HepG2 (cell line): ENCODE measurements around the gene SLC25A47. TPM values are rescaled to one million over a fixed set of nuclear protein-coding genes. Genes with fewer than 3 reads are reported as not detected.

Experiments used
- ATAC-seq: fragments of 200-7000 bp; cut with Tn5 transposase; 3 replicates; pipeline ENCODE4 v1.9.1; 2020; ENCODE audit warnings: mild to moderate bottlenecking, moderate library complexity
- BruUV-seq: library from RNA; stranded (reverse); fragments of 400-500 nt; replicated peaks from 2 replicates; lab custom pipeline; 2021; lab: Mats Ljungman, UMichigan
- CTCF ChIA-PET: fragments of 300-600 bp; formaldehyde crosslinking; extraction: SDS; loops from one replicate; lab custom pipeline; 2021; ENCODE audit warnings: low total read pairs, inconsistent platforms, low intra/inter-chr PET ratio; lab: Yijun Ruan, JAX
- POLR2A ChIA-PET: fragments of 350-600 bp; sonication (Branson Sonifier 250); formaldehyde crosslinking; loops from one replicate; lab custom pipeline; 2020; ENCODE audit warnings: antibody characterized with exemption, inconsistent platforms; lab: Yijun Ruan, JAX
- DNase-seq: peaks from one replicate; pipeline ENCODE4 v3.0.0-alpha.2; 2015; ENCODE audit warnings: low spot score
- FAIRE-seq: peaks from 3 replicates; lab custom pipeline; 2011; peaks lifted over from hg19 to GRCh38; lab: Jason Lieb, UNC
- H2AFZ ChIP-seq: one replicate; pipeline ENCODE4 v1.6.1; 2011; ENCODE audit warnings: low read length, inconsistent platforms
- H3K27ac ChIP-seq: fragments of 300-600 bp; 3 replicates; pipeline ENCODE4 v1.8.0; 2011; ENCODE audit warnings: mixed run types, mild to moderate bottlenecking, mixed read lengths, low read length, inconsistent platforms; ENCODE audit not compliant: insufficient read depth; ENCODE audit errors: extremely low read length
- H3K27me3 ChIP-seq, 2 experiments: fragments of 200-600 bp in 1 of 2; 2 replicates in 1 of 2; 3 replicates in 1 of 2; pipeline versions ENCODE4 v1.6.0 to v1.8.0; 2011; ENCODE audit warnings: low read length in 2 of 2, mild to moderate bottlenecking in 2 of 2, moderate library complexity in 2 of 2, inconsistent platforms in 1 of 2; ENCODE audit not compliant: insufficient read depth in 2 of 2, control insufficient read depth in 1 of 2
- H3K36me3 ChIP-seq, 2 experiments: fragments of 200-600 bp in 1 of 2; replicated peaks in 1 of 2; 2 replicates in 1 of 2; 3 replicates in 1 of 2; pipeline versions ENCODE4 v1.5.1 to v1.8.0; 2011; ENCODE audit warnings: low read length in 2 of 2, inconsistent platforms in 1 of 2; ENCODE audit not compliant: insufficient read depth in 2 of 2, control insufficient read depth in 1 of 2
- H3K4me1 ChIP-seq: 2 replicates; pipeline ENCODE4 v1.5.1; 2012; ENCODE audit warnings: low read length, inconsistent platforms; ENCODE audit not compliant: insufficient read depth
- H3K4me2 ChIP-seq: 2 replicates; pipeline ENCODE4 v1.6.0; 2011; ENCODE audit warnings: low read depth, low read length, inconsistent platforms
- H3K4me3 ChIP-seq, 3 experiments: fragments of 200-600 bp in 1 of 3; sonication (generic), shearing (Covaris generic) in 1 of 3; replicated peaks in 1 of 3; 2 replicates each; pipeline ENCODE4 v1.5.1; 2011 to 2016; ENCODE audit warnings: low read length in 3 of 3, inconsistent platforms in 2 of 3, low read depth in 2 of 3, mild to moderate bottlenecking in 2 of 3, control low read depth in 1 of 3, mixed read lengths in 1 of 3; ENCODE audit not compliant: insufficient read depth in 1 of 3
- H3K79me2 ChIP-seq: one replicate; pipeline ENCODE4 v1.6.1; 2011; ENCODE audit warnings: low read length, inconsistent platforms; ENCODE audit not compliant: insufficient read depth
- H3K9ac ChIP-seq: 2 replicates; pipeline ENCODE4 v1.6.0; 2011; ENCODE audit warnings: mild to moderate bottlenecking, low read depth, low read length, inconsistent platforms; ENCODE audit not compliant: insufficient read depth
- H3K9me3 ChIP-seq: 2 replicates; pipeline ENCODE4 v1.5.1; 2012; ENCODE audit warnings: mild to moderate bottlenecking, low read length
- H4K20me1 ChIP-seq: 2 replicates; pipeline ENCODE4 v1.6.0; 2011; ENCODE audit warnings: inconsistent platforms, mild to moderate bottlenecking, low read length, moderate library complexity; ENCODE audit not compliant: insufficient read depth
- GFI1 ChIP-seq: sonication (generic); formaldehyde crosslinking; IDR thresholded peaks from 2 replicates; pipeline ENCODE4 v1.5.0; 2020; ENCODE audit warnings: missing genetic modification reagents, mild to moderate bottlenecking, borderline replicate concordance
- HDAC1 ChIP-seq: sonication (generic); formaldehyde crosslinking; IDR thresholded peaks from 2 replicates; pipeline ENCODE4 v1.5.1; 2020; ENCODE audit warnings: mild to moderate bottlenecking, missing genetic modification reagents
- HDAC6 ChIP-seq: fragments of 200-600 bp; sonication (generic); IDR thresholded peaks from 2 replicates; pipeline ENCODE4 v1.7.0; 2017; ENCODE audit warnings: mild to moderate bottlenecking, antibody characterized with exemption, low read length, low read depth
- JUN ChIP-seq: sonication (generic); formaldehyde crosslinking; IDR thresholded peaks from 2 replicates; pipeline ENCODE4 v1.4.0; 2020; ENCODE audit warnings: mild to moderate bottlenecking, missing genetic modification reagents
- KDM2A ChIP-seq: sonication (generic); formaldehyde crosslinking; IDR thresholded peaks from 2 replicates; pipeline ENCODE4 v1.4.0; 2020; ENCODE audit warnings: low read depth, missing genetic modification reagents, borderline replicate concordance
- MAX ChIP-seq: IDR thresholded peaks from 2 replicates; pipeline ENCODE4 v1.6.1; 2012; ENCODE audit warnings: inconsistent platforms
- TMF1 ChIP-seq: sonication (generic); formaldehyde crosslinking; IDR thresholded peaks from 2 replicates; pipeline ENCODE4 v1.8.1; 2022; ENCODE audit warnings: low read depth, missing genetic modification reagents
- ZNF496 ChIP-seq: sonication (generic); formaldehyde crosslinking; IDR thresholded peaks from 2 replicates; pipeline ENCODE4 v1.8.1; 2023; ENCODE audit warnings: mild to moderate bottlenecking, moderate library complexity, missing genetic modification reagents; ENCODE audit not compliant: insufficient replicate concordance
- ZNF546 ChIP-seq: sonication (generic); formaldehyde crosslinking; conservative IDR thresholded peaks from 2 replicates; pipeline ENCODE4 v1.8.1; 2023; ENCODE audit warnings: mild to moderate bottlenecking, missing genetic modification reagents
- ZNF83 ChIP-seq: sonication (generic); formaldehyde crosslinking; IDR thresholded peaks from 2 replicates; pipeline ENCODE4 v1.4.0; 2020; ENCODE audit warnings: missing genetic modification reagents, mild to moderate bottlenecking, borderline replicate concordance
- ZSCAN29 ChIP-seq: sonication (generic); formaldehyde crosslinking; conservative IDR thresholded peaks from 2 replicates; pipeline ENCODE4 v1.4.0; 2020; ENCODE audit warnings: mild to moderate bottlenecking, missing genetic modification reagents
- WGBS: methylation state at CpG from one replicate; pipeline ENCODE4 v1.1.6; 2017; ENCODE audit warnings: low lambda C conversion rate; 5-methylcytosine and 5-hydroxymethylcytosine counted together
- in situ Hi-C: cut with HindIII; loops from 2 replicates; pipeline ENCODE4 v1.10.0; 2017; ENCODE audit warnings: low pct_unique_long_range_greater_than_20kb; ENCODE audit not compliant: extremely low pct_ligation_motif_present
- intact Hi-C: fragments of 100-400 bp; cut with micrococcal nuclease; formaldehyde crosslinking; loops from one replicate; pipeline ENCODE4 v1.10.0; 2022; ENCODE audit not compliant: unreplicated experiment
- polyA plus RNA-seq, 8 experiments: library from polyadenylated mRNA; depleted of rRNA in 3 of 8; stranded (reverse) in 7 of 8; unstranded in 1 of 8; fragments of >200 nt; fragmentation: Illumina TruSeq in 4 of 8; extraction: Trizol in 4 of 8; gene quantifications; 2 replicates each; pipeline versions ENCODE4 v1.2.1 to v1.2.3, GENCODE V29; 2011 to 2016; ENCODE audit warnings: low read depth in 4 of 8, missing spikeins in 1 of 8, mixed read lengths in 1 of 8; ENCODE audit not compliant: insufficient read depth in 1 of 8
- total RNA-seq, 5 experiments: library from RNA; depleted of rRNA; stranded (reverse); fragments of >200 nt; fragmentation: Illumina TruSeq; extraction: Trizol; gene quantifications; 2 replicates each; pipeline ENCODE4 v1.2.3, GENCODE V29; 2016; ENCODE audit warnings: low read depth in 1 of 5
- TF ChIP-seq, protein P1 (sequence below): sonication (generic); formaldehyde crosslinking; IDR thresholded peaks from 2 replicates; pipeline ENCODE4 v1.8.1; 2023; ENCODE audit warnings: mild to moderate bottlenecking, missing genetic modification reagents
- TF ChIP-seq, protein P2 (sequence below): IDR thresholded peaks from 2 replicates; pipeline ENCODE4 v1.6.1; 2016; ENCODE audit warnings: missing compliant biosample characterization, missing genetic modification reagents, borderline replicate concordance
- TF ChIP-seq, protein P3 (sequence below): sonication (generic); formaldehyde crosslinking; IDR thresholded peaks from 2 replicates; pipeline ENCODE4 v1.5.0; 2020; ENCODE audit warnings: mild to moderate bottlenecking, missing genetic modification reagents, moderate library complexity

Gene SLC25A47
- total and polyA plus RNA-seq, 2 of the 13 experiments (the other 11 are each of a cell fraction or from before 2014, with no cell fraction given): 1.0 to 1.7 TPM

GRCh38 chr14:100307766-100308426, 15.2 kb upstream of the SLC25A47 start:
- FAIRE-seq: no peak
- Histone ChIP-seq H4K20me1 (no peaks in the 10 kb centered on the region; the same call in 1 of the 2 replicates), H3K9me3 (no peaks in the 10 kb centered on the region), H3K27ac (no peak overlapping the region), H3K4me2 (peak overlapping the region; percentile 80), H3K4me1 (peaks cover 62% of the 10 kb centered on the region), H3K4me3 (peak overlapping the region; percentile 73 to 87 (median 81)), H3K27me3 (peaks cover 0 to 14% of the 10 kb centered on the region in 2 experiments; a peak in 4 of 5 replicates), H3K9ac (peak overlapping the region; percentile 78), H3K79me2 (no peaks in the 10 kb centered on the region), H3K36me3 (no peaks in the 10 kb centered on the region), H2AFZ (no peak overlapping the region)
- TF ChIP-seq MAX (peak; percentile 16; the same call in 1 of the 2 replicates), KDM2A (CRISPR knock-in tag) (no peak), ZNF546 (CRISPR knock-in tag) (0 out of 2 replicates have a peak, but pooled peaks have one; percentile 27), HDAC1 (0 out of 2 replicates have a peak, but pooled peaks have one; percentile 17), ZNF83 (CRISPR knock-in tag) (0 out of 2 replicates have a peak, but pooled peaks have one; percentile 46), HDAC6 (no peak), TMF1 (CRISPR knock-in tag) (no peak), ZNF496 (CRISPR knock-in tag) (no peak), ZSCAN29 (no peak), GFI1 (CRISPR knock-in tag) (peak; percentile 63), JUN (CRISPR knock-in tag) (0 out of 2 replicates have a peak, but pooled peaks have one; percentile 28)
- TF ChIP-seq, protein P1, sequence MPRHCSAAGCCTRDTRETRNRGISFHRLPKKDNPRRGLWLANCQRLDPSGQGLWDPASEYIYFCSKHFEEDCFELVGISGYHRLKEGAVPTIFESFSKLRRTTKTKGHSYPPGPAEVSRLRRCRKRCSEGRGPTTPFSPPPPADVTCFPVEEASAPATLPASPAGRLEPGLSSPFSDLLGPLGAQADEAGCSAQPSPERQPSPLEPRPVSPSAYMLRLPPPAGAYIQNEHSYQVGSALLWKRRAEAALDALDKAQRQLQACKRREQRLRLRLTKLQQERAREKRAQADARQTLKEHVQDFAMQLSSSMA (CRISPR knock-in tag): no peak
- TF ChIP-seq, protein P2, sequence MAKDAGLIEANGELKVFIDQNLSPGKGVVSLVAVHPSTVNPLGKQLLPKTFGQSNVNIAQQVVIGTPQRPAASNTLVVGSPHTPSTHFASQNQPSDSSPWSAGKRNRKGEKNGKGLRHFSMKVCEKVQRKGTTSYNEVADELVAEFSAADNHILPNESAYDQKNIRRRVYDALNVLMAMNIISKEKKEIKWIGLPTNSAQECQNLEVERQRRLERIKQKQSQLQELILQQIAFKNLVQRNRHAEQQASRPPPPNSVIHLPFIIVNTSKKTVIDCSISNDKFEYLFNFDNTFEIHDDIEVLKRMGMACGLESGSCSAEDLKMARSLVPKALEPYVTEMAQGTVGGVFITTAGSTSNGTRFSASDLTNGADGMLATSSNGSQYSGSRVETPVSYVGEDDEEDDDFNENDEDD (CRISPR knock-in tag): peak; percentile 70; the same call in 1 of the 2 replicates
- TF ChIP-seq, protein P3, sequence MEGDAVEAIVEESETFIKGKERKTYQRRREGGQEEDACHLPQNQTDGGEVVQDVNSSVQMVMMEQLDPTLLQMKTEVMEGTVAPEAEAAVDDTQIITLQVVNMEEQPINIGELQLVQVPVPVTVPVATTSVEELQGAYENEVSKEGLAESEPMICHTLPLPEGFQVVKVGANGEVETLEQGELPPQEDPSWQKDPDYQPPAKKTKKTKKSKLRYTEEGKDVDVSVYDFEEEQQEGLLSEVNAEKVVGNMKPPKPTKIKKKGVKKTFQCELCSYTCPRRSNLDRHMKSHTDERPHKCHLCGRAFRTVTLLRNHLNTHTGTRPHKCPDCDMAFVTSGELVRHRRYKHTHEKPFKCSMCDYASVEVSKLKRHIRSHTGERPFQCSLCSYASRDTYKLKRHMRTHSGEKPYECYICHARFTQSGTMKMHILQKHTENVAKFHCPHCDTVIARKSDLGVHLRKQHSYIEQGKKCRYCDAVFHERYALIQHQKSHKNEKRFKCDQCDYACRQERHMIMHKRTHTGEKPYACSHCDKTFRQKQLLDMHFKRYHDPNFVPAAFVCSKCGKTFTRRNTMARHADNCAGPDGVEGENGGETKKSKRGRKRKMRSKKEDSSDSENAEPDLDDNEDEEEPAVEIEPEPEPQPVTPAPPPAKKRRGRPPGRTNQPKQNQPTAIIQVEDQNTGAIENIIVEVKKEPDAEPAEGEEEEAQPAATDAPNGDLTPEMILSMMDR: 0 out of 2 replicates have a peak, but pooled peaks have one; percentile 7
- POLR2A ChIA-PET: interaction anchor here (0.8 to 2.6 kb wide), 3 partner anchors 14 to 20 kb away, joined by 3 to 7 read pairs (median 5); no protein-coding TSS in a partner anchor
- intact Hi-C loops: loop anchor here (2.0 kb wide), 1 partner anchor 15 kb away; the partner anchor contains the start of gene SLC25A47
- CTCF ChIA-PET: interaction anchor here (1.0 kb wide), 1 partner anchor 70 kb away, joined by 3 read pairs; no protein-coding TSS in a partner anchor
- BruUV-seq: no TSS peak
- ATAC-seq: no peak
- DNase-seq: no peak
- 19% methylated on average over 1 of the region's 5 CpGs for WGBS
- in situ Hi-C loops: loop anchor here (5.0 kb wide), 1 partner anchor 69 kb away; the partner anchor contains the start of gene WDR25
